ENCODE results near the gene IFT57.

IFT57 gene

GRCh38 chr3:108130701-108131474, 91.3 kb downstream of the IFT57 start:
- Mint-ChIP-seq H3K9me3 (peaks cover 4% of the 10 kb centered on the region), H3K27me3 (no peaks in the 10 kb centered on the region), H3K4me3 (peak overlapping the region; percentile 61), H3K27ac (peak overlapping the region; percentile 91), H3K36me3 (peaks cover 38% of the 10 kb centered on the region), H3K4me1 (peaks cover 92% of the 10 kb centered on the region)
- no peak for ATAC-seq

- no peak for ATAC-seq
These were observed 92.0 kb downstream of the IFT57 start for GRCh38 chr3:108130236-108130635.

GRCh38 chr3:108127301-108127988, 94.8 kb downstream of the IFT57 start:
- Mint-ChIP-seq H3K4me3 (peak overlapping the region; percentile 81), H3K4me1 (peaks cover 85% of the 10 kb centered on the region), H3K27ac (peak overlapping the region; percentile 91), H3K36me3 (peaks cover 35% of the 10 kb centered on the region), H3K27me3 (no peaks in the 10 kb centered on the region), H3K9me3 (peaks cover 4% of the 10 kb centered on the region)
- no peak for ATAC-seq

More at GRCh38 chr3:108130236-108130635, 92.0 kb downstream of the IFT57 start:
- H3K36me3 Mint-ChIP-seq = peaks cover 37% of the 10 kb centered on the region
- peak overlapping the region; percentile 91 for H3K27ac Mint-ChIP-seq
- H3K4me1 Mint-ChIP-seq = peaks cover 88% of the 10 kb centered on the region
- peak overlapping the region; percentile 36 for H3K4me3 Mint-ChIP-seq
- no peaks in the 10 kb centered on the region for H3K27me3 Mint-ChIP-seq
- H3K9me3 Mint-ChIP-seq = peaks cover 4% of the 10 kb centered on the region

- peak overlapping the region; percentile 91 for H3K27ac Mint-ChIP-seq
- no peak for ATAC-seq
- peaks cover 28% of the 10 kb centered on the region for H3K36me3 Mint-ChIP-seq
- H3K4me1 Mint-ChIP-seq = peaks cover 83% of the 10 kb centered on the region
- no peaks in the 10 kb centered on the region for H3K27me3 Mint-ChIP-seq
- H3K4me3 Mint-ChIP-seq = peak overlapping the region; percentile 96
- peaks cover 4% of the 10 kb centered on the region for H3K9me3 Mint-ChIP-seq
These were observed 95.9 kb downstream of the IFT57 start for GRCh38 chr3:108126348-108126747.

- Mint-ChIP-seq H3K4me3 (peak overlapping the region; percentile 96), H3K36me3 (peaks cover 25% of the 10 kb centered on the region), H3K27ac (peak overlapping the region; percentile 91), H3K9me3 (peaks cover 4% of the 10 kb centered on the region), H3K27me3 (no peaks in the 10 kb centered on the region), H3K4me1 (peaks cover 76% of the 10 kb centered on the region)
- ATAC-seq = peak; percentile 90
These were observed 96.6 kb downstream of the IFT57 start for GRCh38 chr3:108125550-108126071.

GRCh38 chr3:108125153-108125543, 97.1 kb downstream of the IFT57 start:
- no peaks in the 10 kb centered on the region for H3K27me3 Mint-ChIP-seq
- H3K27ac Mint-ChIP-seq = peak overlapping the region; percentile 91
- H3K4me1 Mint-ChIP-seq = peaks cover 71% of the 10 kb centered on the region
- peak overlapping the region; percentile 96 for H3K4me3 Mint-ChIP-seq
- ATAC-seq = peak; percentile 1
- H3K36me3 Mint-ChIP-seq = peaks cover 25% of the 10 kb centered on the region
- peaks cover 4% of the 10 kb centered on the region for H3K9me3 Mint-ChIP-seq

- H3K36me3 Mint-ChIP-seq = peaks cover 25% of the 10 kb centered on the region
- peak overlapping the region; percentile 96 for H3K4me3 Mint-ChIP-seq
- H3K27ac Mint-ChIP-seq = peak overlapping the region; percentile 91
- H3K27me3 Mint-ChIP-seq = no peaks in the 10 kb centered on the region
- ATAC-seq = peak; percentile 89
- H3K9me3 Mint-ChIP-seq = peaks cover 4% of the 10 kb centered on the region
- peaks cover 67% of the 10 kb centered on the region for H3K4me1 Mint-ChIP-seq
These were observed 97.7 kb downstream of the IFT57 start for GRCh38 chr3:108124337-108125152.

GRCh38 chr3:108123326-108123725, 98.9 kb downstream of the IFT57 start:
- H3K27me3 Mint-ChIP-seq = no peaks in the 10 kb centered on the region
- peak overlapping the region; percentile 21 for H3K4me3 Mint-ChIP-seq
- H3K36me3 Mint-ChIP-seq = peaks cover 19% of the 10 kb centered on the region
- peaks cover 2% of the 10 kb centered on the region for H3K9me3 Mint-ChIP-seq
- ATAC-seq = no peak
- H3K27ac Mint-ChIP-seq = peak overlapping the region; percentile 91
- H3K4me1 Mint-ChIP-seq = peaks cover 66% of the 10 kb centered on the region

GRCh38 chr3:108122276-108122675, 99.9 kb downstream of the IFT57 start:
- H3K4me3 Mint-ChIP-seq = no peak overlapping the region
- no peaks in the 10 kb centered on the region for H3K9me3 Mint-ChIP-seq
- peak overlapping the region; percentile 91 for H3K27ac Mint-ChIP-seq
- H3K27me3 Mint-ChIP-seq = no peaks in the 10 kb centered on the region
- no peak for ATAC-seq
- peaks cover 11% of the 10 kb centered on the region for H3K36me3 Mint-ChIP-seq
- H3K4me1 Mint-ChIP-seq = peaks cover 68% of the 10 kb centered on the region

- Mint-ChIP-seq H3K36me3 (no peaks in the 10 kb centered on the region), H3K4me1 (peaks cover 54% of the 10 kb centered on the region), H3K9me3 (no peaks in the 10 kb centered on the region), H3K27ac (peak overlapping the region; percentile 52), H3K27me3 (no peaks in the 10 kb centered on the region), H3K4me3 (no peak overlapping the region)
- ATAC-seq = no peak
These were observed 102.7 kb downstream of the IFT57 start for GRCh38 chr3:108119398-108120104.

GRCh38 chr3:108118038-108118768, 104.0 kb downstream of the IFT57 start:
- Mint-ChIP-seq H3K4me1 (peaks cover 41% of the 10 kb centered on the region), H3K4me3 (no peak overlapping the region), H3K27me3 (no peaks in the 10 kb centered on the region), H3K27ac (peak overlapping the region; percentile 52), H3K9me3 (no peaks in the 10 kb centered on the region), H3K36me3 (no peaks in the 10 kb centered on the region)
- ATAC-seq = peak; percentile 59

- ATAC-seq = peak; percentile 36
- Mint-ChIP-seq H3K36me3 (no peaks in the 10 kb centered on the region), H3K27ac (peak overlapping the region; percentile 52), H3K27me3 (no peaks in the 10 kb centered on the region), H3K4me1 (peaks cover 32% of the 10 kb centered on the region), H3K9me3 (no peaks in the 10 kb centered on the region), H3K4me3 (no peak overlapping the region)
These were observed 104.9 kb downstream of the IFT57 start for GRCh38 chr3:108117241-108117775.

- Mint-ChIP-seq H3K4me1 (peaks cover 24% of the 10 kb centered on the region), H3K27me3 (no peaks in the 10 kb centered on the region), H3K27ac (no peak overlapping the region), H3K36me3 (no peaks in the 10 kb centered on the region), H3K4me3 (no peak overlapping the region), H3K9me3 (no peaks in the 10 kb centered on the region)
- no peak for ATAC-seq
These were observed 107.7 kb downstream of the IFT57 start for GRCh38 chr3:108114423-108115065.

Data from stimulated activated memory B cell treated with anti-CD40 and anti-IgM and Interleukin-4, amounts not matched to agents 10 μg/mL and 1 μg/mL and 100 μg/mL, for 72 hours (primary cell).